Measurements from ENCODE around the gene FAM174C. TPM values are rescaled to one million over a fixed set of nuclear protein-coding genes. Genes with fewer than 3 reads are reported as not detected.

FAM174C gene
- total RNA-seq, 1 experiment from 2014 or later: 59.4 TPM

DNA sequence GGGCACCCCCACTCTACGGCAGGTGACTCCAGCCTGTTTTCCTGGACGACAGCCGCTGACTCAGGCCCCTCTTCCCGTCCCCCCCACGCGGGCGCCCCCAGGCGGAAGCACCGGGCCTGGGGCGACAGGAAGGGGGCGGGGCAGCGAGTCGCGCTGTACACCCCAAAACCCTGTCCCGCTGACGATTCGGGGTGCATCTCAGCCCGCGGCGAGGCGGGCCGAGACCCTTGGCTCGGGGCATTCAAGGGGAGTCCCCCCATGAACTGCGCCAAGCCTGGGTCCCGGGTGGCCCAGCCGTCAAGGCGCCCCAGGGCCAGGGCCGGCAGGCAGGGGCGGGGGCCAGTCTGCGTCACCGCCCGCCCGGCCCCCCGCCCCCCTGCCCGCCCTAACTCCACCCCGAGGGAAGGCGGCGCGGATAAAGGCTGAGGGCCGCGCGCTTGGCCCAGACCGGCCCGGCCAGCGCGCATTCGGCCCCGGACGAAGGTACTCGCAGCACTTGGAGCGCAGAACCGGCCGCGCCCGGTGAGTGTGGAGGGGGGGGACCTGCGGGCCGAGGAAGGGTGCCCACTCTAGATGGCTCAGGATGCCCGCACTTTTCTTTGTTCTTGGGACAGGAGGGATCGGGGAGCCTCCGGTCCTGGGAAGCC lies 27.1 kb upstream of the FAM174C start, which contains the start of gene MIDN (continued):
- TF ChIP-seq, protein P1, sequence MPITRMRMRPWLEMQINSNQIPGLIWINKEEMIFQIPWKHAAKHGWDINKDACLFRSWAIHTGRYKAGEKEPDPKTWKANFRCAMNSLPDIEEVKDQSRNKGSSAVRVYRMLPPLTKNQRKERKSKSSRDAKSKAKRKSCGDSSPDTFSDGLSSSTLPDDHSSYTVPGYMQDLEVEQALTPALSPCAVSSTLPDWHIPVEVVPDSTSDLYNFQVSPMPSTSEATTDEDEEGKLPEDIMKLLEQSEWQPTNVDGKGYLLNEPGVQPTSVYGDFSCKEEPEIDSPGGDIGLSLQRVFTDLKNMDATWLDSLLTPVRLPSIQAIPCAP (CRISPR knock-in tag; IDR thresholded peaks at IDR 0.05): no peak
- TF ChIP-seq, protein P2, sequence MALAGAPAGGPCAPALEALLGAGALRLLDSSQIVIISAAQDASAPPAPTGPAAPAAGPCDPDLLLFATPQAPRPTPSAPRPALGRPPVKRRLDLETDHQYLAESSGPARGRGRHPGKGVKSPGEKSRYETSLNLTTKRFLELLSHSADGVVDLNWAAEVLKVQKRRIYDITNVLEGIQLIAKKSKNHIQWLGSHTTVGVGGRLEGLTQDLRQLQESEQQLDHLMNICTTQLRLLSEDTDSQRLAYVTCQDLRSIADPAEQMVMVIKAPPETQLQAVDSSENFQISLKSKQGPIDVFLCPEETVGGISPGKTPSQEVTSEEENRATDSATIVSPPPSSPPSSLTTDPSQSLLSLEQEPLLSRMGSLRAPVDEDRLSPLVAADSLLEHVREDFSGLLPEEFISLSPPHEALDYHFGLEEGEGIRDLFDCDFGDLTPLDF (CRISPR knock-in tag; IDR thresholded peaks at IDR 0.05): 0 out of 2 replicates have a peak, but pooled peaks have one; percentile 57
- TF ChIP-seq MAX (CRISPR knock-in tag; IDR thresholded peaks at IDR 0.05): 0 out of 2 replicates have a peak, but pooled peaks have one; percentile 68
- no peak for TF ChIP-seq NFATC4 (CRISPR knock-in tag; IDR thresholded peaks at IDR 0.05)
- TF ChIP-seq CREM (CRISPR knock-in tag; IDR thresholded peaks at IDR 0.05): no peak
- TF ChIP-seq GABPB1 (CRISPR knock-in tag; IDR thresholded peaks at IDR 0.05): 0 out of 2 replicates have a peak, but pooled peaks have one; percentile 14
- no peak for TF ChIP-seq ATF6 (CRISPR knock-in tag; IDR thresholded peaks at IDR 0.05)
- no peak for TF ChIP-seq SMAD4 (CRISPR knock-in tag; IDR thresholded peaks at IDR 0.05)
- TF ChIP-seq TCF7 (CRISPR knock-in tag; IDR thresholded peaks at IDR 0.05; ENCODE audit: low read depth): no peak
- peak; percentile 0; the same call in 1 of the 2 replicates for TF ChIP-seq HMGXB4 (CRISPR knock-in tag; IDR thresholded peaks at IDR 0.05)
- TF ChIP-seq FOXP1 (CRISPR knock-in tag; IDR thresholded peaks at IDR 0.05; ENCODE audit: borderline replicate concordance): no peak
- TF ChIP-seq ERG (CRISPR knock-in tag; IDR thresholded peaks at IDR 0.05): no peak
- no peak for TF ChIP-seq NR2C2 (CRISPR knock-in tag; IDR thresholded peaks at IDR 0.05)
- TF ChIP-seq, protein P3, sequence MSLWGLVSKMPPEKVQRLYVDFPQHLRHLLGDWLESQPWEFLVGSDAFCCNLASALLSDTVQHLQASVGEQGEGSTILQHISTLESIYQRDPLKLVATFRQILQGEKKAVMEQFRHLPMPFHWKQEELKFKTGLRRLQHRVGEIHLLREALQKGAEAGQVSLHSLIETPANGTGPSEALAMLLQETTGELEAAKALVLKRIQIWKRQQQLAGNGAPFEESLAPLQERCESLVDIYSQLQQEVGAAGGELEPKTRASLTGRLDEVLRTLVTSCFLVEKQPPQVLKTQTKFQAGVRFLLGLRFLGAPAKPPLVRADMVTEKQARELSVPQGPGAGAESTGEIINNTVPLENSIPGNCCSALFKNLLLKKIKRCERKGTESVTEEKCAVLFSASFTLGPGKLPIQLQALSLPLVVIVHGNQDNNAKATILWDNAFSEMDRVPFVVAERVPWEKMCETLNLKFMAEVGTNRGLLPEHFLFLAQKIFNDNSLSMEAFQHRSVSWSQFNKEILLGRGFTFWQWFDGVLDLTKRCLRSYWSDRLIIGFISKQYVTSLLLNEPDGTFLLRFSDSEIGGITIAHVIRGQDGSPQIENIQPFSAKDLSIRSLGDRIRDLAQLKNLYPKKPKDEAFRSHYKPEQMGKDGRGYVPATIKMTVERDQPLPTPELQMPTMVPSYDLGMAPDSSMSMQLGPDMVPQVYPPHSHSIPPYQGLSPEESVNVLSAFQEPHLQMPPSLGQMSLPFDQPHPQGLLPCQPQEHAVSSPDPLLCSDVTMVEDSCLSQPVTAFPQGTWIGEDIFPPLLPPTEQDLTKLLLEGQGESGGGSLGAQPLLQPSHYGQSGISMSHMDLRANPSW (CRISPR knock-in tag; conservative IDR thresholded peaks at IDR 0.05; ENCODE audit: low read depth): no peak
- no peak for TF ChIP-seq ZNF219 (CRISPR knock-in tag; IDR thresholded peaks at IDR 0.05; ENCODE audit: borderline replicate concordance)
- TF ChIP-seq AFF4 (CRISPR knock-in tag; IDR thresholded peaks at IDR 0.05; ENCODE audit: borderline replicate concordance): no peak
- no peak for TF ChIP-seq ZNF396 (CRISPR knock-in tag; IDR thresholded peaks at IDR 0.05; ENCODE audit: borderline replicate concordance)
- TF ChIP-seq EMX1 (CRISPR knock-in tag; IDR thresholded peaks at IDR 0.05): no peak; the same call in 1 of the 2 replicates
- no peak for TF ChIP-seq IRF2 (CRISPR knock-in tag; IDR thresholded peaks at IDR 0.05; ENCODE audit: borderline replicate concordance, low read depth)
- TF ChIP-seq ZNF121 (CRISPR knock-in tag; IDR thresholded peaks at IDR 0.05): no peak
- TF ChIP-seq, protein P4, sequence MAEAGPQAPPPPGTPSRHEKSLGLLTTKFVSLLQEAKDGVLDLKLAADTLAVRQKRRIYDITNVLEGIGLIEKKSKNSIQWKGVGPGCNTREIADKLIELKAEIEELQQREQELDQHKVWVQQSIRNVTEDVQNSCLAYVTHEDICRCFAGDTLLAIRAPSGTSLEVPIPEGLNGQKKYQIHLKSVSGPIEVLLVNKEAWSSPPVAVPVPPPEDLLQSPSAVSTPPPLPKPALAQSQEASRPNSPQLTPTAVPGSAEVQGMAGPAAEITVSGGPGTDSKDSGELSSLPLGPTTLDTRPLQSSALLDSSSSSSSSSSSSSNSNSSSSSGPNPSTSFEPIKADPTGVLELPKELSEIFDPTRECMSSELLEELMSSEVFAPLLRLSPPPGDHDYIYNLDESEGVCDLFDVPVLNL (CRISPR knock-in tag; IDR thresholded peaks at IDR 0.05; ENCODE audit: borderline replicate concordance, low read depth): no peak
- TF ChIP-seq TEAD1 (CRISPR knock-in tag; IDR thresholded peaks at IDR 0.05): no peak

Data from WTC11 (cell line).